Right atrium auricular region (tissue), 2 donors: ENCODE data around the gene POLRMT. TPM values are rescaled to one million over a fixed set of nuclear protein-coding genes. Genes with fewer than 3 reads are reported as not detected.
"Not testable (repeated sequence)": the region's sequence is repeated elsewhere in the genome, so short reads cannot be mapped to it uniquely, and the experiment has no call there.

ENCODE experiments used
- DNase-seq: peaks from one replicate; pipeline ENCODE4 v3.0.0-alpha.2; 2019; ENCODE audit warnings: low spot score
- H3K27ac ChIP-seq, 2 donors: fragments of 200-600 bp; sonication (generic); 1 replicate in 1 of 2; 2 replicates in 1 of 2; pipeline ENCODE4 v1.5.1; 2016 to 2019
- H3K27me3 ChIP-seq, 2 donors: fragments of 200-600 bp; sonication (generic); one replicate each; pipeline versions ENCODE4 v1.5.1 to v1.6.0; 2017 to 2019
- H3K36me3 ChIP-seq: fragments of 200-600 bp; sonication (generic); one replicate; pipeline ENCODE4 v1.5.1; 2016
- H3K4me1 ChIP-seq, 2 donors: fragments of 200-600 bp; sonication (generic); one replicate each; pipeline versions ENCODE4 v1.5.1 to v1.6.0; 2017 to 2019
- H3K4me3 ChIP-seq, 2 donors: fragments of 200-600 bp; sonication (generic); 1 replicate in 1 of 2; 2 replicates in 1 of 2; pipeline ENCODE4 v1.5.1; 2017 to 2019; ENCODE audit warnings: mild to moderate bottlenecking in 1 of 2, moderate library complexity in 1 of 2
- H3K9me3 ChIP-seq, 2 donors: fragments of 200-600 bp; sonication (generic); one replicate each; pipeline ENCODE4 v1.5.1; 2019
- CTCF ChIP-seq, 2 donors: fragments of 200-600 bp; sonication (generic); IDR thresholded peaks; one replicate each; pipeline ENCODE4 v1.5.1; 2019; ENCODE audit warnings: antibody characterized with exemption in 2 of 2
- total RNA-seq, 2 donors: library from RNA; depleted of rRNA; stranded (reverse); fragments of >200 nt; gene quantifications; one replicate each; pipeline ENCODE4 v1.1.0, GENCODE V29; 2016

Gene POLRMT
- total RNA-seq, 2 donors from 2014 or later, result 24.5 to 30.4 TPM

- Histone ChIP-seq H3K27ac (peak overlapping the region; percentile 75 to 79), H3K9me3 (no peaks in the 10 kb centered on the region), H3K27me3 (peaks cover 0 to 26% of the 10 kb centered on the region in 2 donors), H3K36me3 (peaks cover 7% of the 10 kb centered on the region), H3K4me3 (peak overlapping the region in 1 of 2 donors; percentile 8), H3K4me1 (peaks cover 0 to 27% of the 10 kb centered on the region in 2 donors)
- no peak for DNase-seq
- peak; percentile 32 to 63 for TF ChIP-seq CTCF (IDR thresholded peaks at IDR 0.05)
These were observed 45.1 kb downstream of the POLRMT start for GRCh38 chr19:588093-588740.

- peaks cover 0 to 33% of the 10 kb centered on the region in 2 donors for H3K4me1 ChIP-seq
- H3K9me3 ChIP-seq, result no peaks in the 10 kb centered on the region
- peaks cover 28% of the 10 kb centered on the region for H3K36me3 ChIP-seq
- TF ChIP-seq CTCF (IDR thresholded peaks at IDR 0.05), result no peak
- peaks cover 0 to 14% of the 10 kb centered on the region in 2 donors for H3K27me3 ChIP-seq
- DNase-seq, result no peak
- no peak overlapping the region for H3K27ac ChIP-seq
- H3K4me3 ChIP-seq, result no peak overlapping the region
These were observed 47.7 kb downstream of the POLRMT start for GRCh38 chr19:585551-586110.

GRCh38 chr19:585146-585545 lies 48.2 kb downstream of the POLRMT start:
- H3K27ac ChIP-seq, H3K9me3 ChIP-seq, H3K4me3 ChIP-seq, DNase-seq: not testable (repeated sequence)
- H3K4me1 ChIP-seq, result peaks cover 0 to 33% of the 10 kb centered on the region in 2 donors
- H3K27me3 ChIP-seq, result peaks cover 0 to 12% of the 10 kb centered on the region in 2 donors
- H3K36me3 ChIP-seq, result peaks cover 33% of the 10 kb centered on the region

- peaks cover 0 to 11% of the 10 kb centered on the region in 2 donors for H3K27me3 ChIP-seq
- peaks cover 0 to 39% of the 10 kb centered on the region in 2 donors for H3K4me1 ChIP-seq
- no peak for DNase-seq
- H3K36me3 ChIP-seq, result peaks cover 40% of the 10 kb centered on the region
- H3K27ac ChIP-seq, result no peak overlapping the region
- no peak overlapping the region for H3K4me3 ChIP-seq
- H3K9me3 ChIP-seq, result no peaks in the 10 kb centered on the region
- TF ChIP-seq CTCF (IDR thresholded peaks at IDR 0.05), result peak; percentile 83 to 87
These were observed 48.9 kb downstream of the POLRMT start for GRCh38 chr19:584240-585001.

- Histone ChIP-seq H3K9me3 (no peaks in the 10 kb centered on the region), H3K4me1 (peaks cover 0 to 38% of the 10 kb centered on the region in 2 donors), H3K36me3 (peaks cover 43% of the 10 kb centered on the region), H3K27me3 (peaks cover 0 to 6% of the 10 kb centered on the region in 2 donors), H3K27ac (no peak overlapping the region), H3K4me3 (no peak overlapping the region)
- TF ChIP-seq CTCF (IDR thresholded peaks at IDR 0.05), result no peak
- DNase-seq, result no peak
These were observed 49.4 kb downstream of the POLRMT start for GRCh38 chr19:583968-584239.
